Umbilical cord (tissue), 2 donors: Measurements from ENCODE around the gene HIF1AN. TPM values are rescaled to one million over a fixed set of nuclear protein-coding genes. Genes with fewer than 3 reads are reported as not detected.

Experiments
- DNase-seq: peaks from one replicate; pipeline ENCODE4 v3.0.0-alpha.2; 2015; ENCODE audit warnings: low spot score
- total RNA-seq: library from RNA; depleted of rRNA; stranded (reverse); fragments of >200 nt; gene quantifications from one replicate; pipeline ENCODE4 v1.2.3, GENCODE V29; 2014; ENCODE audit warnings: low replicate concordance; ENCODE audit not compliant: insufficient read depth

HIF1AN gene
- 13.2 TPM for total RNA-seq

DNA sequence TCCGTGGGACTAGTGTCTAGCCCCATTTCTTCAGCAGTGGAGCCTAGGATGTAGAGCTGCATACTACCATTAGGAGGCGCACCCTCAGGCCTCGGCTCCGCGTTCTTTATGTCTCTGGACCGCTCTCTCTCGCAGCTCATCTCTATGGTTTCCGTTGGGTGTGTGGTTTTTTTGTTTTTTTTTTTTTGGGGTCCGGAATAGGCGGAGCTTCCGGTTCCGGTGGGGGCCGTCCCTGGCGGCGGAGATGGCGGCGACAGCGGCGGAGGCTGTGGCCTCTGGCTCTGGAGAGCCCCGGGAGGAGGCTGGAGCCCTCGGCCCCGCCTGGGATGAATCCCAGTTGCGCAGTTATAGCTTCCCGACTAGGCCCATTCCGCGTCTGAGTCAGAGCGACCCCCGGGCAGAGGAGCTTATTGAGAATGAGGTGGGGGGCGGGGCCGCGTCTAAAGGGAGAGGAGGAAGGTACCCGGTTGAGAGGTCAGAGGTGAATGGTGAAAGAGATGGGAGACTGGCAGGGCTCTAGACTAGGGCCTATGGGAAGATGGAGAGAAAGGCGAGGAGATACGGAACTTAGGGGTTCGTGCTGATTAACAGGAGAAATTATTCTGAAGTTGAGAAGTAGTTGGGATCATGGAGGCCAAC, at the start of gene HIF1AN:
TSS of gene HIF1AN (plus strand) at position 229 of the 639 bp plus-strand sequence. CDS start at position 245, 16 bp downstream.
- DNase-seq: peak; percentile 98

DNA sequence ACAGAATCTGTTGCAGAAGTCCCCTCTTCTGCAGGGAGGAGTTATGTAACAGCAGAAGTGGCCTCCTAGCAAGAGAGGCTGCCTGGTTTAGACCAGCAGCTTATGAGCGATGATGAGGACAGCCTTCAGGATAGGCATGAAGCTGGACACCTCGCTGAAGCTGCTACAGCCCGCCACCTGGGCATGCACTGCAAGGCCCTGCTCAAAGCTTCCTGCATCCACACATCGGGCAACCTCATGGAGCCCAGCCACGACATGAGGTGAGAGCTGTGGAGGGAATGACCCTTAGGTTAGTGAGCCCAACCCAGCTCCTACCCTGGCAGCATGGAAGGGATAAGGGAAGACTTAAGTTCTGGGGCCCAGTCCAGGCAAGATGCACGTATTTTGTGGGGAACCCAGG, 48.2 kb upstream of the HIF1AN start:
- DNase-seq: no peak

DNA sequence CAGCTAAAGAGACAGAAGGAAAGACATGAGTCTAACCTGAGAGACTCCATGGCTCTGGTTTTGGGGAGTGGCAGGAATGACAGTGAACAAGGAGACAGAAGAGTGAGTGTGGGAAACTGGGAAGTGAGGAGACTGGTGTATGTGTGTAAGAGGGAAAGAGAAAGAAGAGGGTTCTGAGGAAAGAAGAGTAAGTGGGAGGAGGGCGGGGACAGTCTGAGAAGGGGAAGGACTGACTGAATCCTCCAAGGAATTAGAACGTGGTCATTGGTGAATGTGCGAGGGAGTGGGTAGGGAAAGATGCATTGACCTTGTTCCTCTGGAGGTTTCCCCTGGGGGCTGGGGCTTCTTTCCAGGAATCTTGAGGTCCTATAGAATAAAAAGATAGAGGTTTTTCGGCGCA, 46.3 kb upstream of the HIF1AN start:
- DNase-seq: no peak

DNA sequence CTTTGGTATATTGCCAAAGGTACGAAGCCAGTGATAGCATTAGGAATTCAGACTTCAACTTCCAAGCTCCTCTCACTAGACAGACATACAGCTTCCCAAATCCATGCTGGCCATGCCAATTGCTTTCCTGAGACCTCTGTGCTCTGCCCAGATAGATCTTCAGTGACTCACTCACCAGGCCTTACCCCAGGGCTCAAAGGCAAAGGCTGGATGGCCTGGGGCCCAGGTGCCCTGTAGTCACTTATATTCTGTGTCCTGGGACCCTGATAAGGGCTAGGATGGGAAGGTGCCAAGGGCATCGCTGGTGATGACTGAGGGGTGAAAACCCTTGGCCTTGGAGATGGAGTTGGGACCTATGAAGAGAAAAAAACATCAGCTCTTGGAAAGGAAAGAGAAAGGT, 45.2 kb upstream of the HIF1AN start:
- no peak for DNase-seq

DNA sequence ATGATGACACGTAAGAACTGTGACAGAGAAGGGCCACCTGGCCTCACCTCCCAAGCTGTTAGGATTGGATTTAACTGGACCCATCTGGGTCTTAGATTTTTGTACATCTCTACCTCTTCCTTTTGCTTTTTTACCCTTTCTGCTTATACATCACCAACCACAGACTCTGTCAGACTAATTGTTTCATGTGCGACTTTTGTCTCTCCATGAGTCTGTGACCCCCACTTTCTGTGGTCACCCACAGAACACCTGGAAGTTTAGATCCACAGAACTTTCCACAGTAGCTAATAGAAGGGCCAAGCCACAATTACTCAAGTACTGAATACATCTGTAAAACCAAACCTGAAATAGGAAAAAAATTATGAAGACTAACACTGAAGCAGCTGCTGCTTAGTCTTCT, 39.2 kb upstream of the HIF1AN start:
- DNase-seq: no peak

DNA sequence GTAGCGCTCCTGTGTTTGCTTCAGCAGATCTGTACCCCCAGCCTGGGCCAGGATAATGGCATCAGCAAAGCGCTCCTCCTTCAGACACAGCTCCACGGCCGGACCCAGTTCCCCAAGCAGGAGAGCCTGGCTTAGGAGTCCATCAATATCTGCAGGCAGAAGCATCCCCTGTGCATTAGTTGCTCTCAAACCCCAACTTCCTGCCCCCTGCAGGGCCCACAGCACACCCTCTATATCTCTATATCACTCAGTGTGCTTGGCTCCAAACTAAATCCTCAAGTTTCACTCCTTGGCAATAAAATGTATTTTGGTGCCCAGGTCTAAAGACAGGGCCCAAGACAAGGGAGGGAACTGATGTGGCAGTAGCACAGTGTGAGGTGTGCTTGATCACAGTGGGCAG, 37.7 kb upstream of the HIF1AN start:
- no peak for DNase-seq

DNA sequence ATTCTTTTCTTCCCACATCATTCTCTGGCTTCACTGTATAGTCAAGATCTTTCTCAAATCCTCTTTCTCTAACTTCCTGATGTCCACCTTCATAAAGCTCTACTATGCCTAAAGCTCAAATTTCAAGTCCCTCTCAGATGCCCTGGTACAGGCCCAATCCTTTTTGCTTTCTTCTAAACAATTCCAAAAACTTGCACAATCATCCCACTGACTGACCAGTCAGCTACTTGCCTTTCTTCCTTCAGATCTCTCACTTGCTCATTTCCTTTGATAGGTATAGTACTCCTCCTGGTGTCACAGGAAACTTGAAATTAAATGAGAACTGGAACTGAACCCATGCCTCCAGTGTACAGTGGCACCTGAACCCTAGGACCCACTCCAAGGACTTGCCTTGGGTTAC, 34.3 kb upstream of the HIF1AN start:
- DNase-seq: no peak

DNA sequence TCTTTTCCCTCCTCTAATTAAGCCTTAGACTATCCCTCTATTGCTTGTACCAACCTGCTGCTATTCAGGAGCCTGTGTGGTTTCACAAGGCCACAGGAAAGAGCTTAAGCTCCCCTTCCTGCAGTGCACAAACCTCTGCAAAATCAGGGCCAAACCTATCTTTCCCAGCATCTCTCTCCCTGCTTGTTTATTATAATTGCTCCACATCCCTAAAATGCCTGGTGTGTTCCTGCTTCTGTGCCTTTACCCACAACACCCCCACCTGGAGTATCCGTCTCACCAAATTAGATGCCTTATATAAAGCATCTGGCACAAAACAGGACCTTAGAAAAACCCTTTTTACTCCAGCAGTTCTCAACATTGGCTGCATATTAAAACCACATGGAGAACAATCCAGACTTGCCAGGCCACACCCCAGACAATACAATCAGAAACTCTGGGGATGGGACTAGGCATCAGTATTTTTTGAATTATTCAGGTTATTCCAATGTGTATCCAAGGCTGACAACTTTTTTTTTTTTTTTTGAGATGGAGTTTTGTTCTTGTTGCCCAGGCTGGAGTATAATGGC, 32.7 kb upstream of the HIF1AN start:
- no peak for DNase-seq

DNA sequence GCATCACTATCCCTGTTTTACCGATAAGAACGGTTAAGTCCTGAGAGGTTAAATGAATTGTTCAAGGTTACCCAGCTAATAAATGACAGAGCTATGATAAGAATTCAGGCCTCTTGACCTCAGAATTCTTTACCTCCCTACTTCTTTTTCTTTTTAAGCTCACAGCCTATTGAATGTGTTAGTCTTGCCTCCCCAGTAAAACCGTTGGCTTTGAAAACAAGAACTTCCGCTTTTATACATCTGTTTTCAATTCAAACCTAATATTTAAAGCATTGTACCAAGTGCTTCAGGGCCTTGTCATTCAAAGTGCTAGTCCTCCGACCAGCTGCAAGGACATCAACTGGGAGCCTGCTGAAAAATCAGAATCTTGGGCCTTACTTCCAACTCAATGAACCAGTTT, 31.6 kb upstream of the HIF1AN start:
- no peak for DNase-seq

DNA sequence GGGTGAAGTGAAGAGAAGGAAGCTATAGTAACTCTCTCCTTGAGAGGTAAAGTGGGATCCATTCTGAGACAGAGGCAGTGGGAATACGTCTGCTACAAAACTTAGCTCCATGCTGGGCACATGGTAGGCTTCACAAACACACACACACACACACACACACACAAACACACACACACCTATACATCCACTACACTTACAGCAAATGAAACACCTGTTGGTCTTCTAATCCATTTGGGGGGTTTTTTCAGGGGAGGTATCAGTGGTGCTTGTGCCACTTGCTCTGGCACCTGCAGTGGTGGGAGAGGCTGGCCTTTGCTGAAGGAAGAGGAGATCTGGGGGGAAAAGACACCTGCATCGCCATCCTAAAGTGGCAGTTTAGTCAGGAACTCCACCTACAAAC, 30.6 kb upstream of the HIF1AN start:
- DNase-seq: no peak

DNA sequence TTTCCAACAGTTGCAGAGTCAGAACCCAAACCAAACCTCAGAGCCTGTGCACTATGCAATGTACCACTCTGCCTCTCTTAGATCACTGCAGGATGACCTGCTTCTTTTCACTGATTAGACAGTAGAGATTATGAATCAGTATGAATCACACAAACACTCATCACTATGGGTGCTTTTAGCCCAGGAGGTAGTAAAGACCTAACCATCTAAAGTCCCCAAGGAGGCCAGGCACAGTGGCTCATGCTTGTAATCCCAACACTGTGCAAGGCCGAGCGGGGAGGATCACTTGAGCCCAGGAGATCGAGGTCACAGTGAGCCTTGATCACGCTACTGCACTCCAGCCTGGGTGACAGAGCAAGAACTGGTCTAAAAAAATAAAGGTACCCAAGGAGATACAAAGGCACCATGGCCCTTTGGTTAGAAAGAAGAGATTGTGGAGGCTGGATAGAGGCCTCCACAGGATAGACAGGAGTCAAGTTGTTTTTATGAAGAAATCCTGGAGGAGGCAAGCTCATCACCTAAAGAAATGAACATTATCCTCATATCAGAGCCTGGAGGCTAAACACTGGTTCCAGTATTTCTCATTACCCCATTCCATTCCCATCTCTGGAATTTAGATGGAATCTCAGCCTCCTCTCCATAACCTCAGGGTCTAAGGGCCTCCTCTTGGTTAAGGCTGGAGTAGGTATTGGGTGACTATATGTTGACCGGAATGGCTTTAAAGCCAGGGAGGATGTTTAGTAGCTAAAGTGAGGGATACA, 29.0 kb upstream of the HIF1AN start:
- DNase-seq: peak; percentile 36

DNA sequence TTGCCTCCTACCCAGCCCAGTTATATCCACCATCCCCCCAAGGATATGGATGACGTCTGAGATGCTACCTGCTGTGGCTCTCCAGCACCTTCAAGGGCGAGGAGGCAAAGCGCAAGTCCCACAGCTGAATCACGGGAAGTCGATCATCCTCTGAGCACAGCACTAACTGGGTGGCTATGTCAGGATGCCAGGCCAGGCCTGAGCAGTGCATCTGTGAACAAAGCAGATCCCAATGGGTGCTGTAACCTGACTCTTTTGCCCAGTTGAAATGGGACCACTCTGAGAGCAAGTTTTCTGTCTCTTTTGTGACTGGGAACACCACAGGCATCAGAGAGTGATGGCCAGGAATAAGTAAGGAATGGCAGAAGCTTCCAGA, 28.4 kb upstream of the HIF1AN start:
- DNase-seq: no peak

DNA sequence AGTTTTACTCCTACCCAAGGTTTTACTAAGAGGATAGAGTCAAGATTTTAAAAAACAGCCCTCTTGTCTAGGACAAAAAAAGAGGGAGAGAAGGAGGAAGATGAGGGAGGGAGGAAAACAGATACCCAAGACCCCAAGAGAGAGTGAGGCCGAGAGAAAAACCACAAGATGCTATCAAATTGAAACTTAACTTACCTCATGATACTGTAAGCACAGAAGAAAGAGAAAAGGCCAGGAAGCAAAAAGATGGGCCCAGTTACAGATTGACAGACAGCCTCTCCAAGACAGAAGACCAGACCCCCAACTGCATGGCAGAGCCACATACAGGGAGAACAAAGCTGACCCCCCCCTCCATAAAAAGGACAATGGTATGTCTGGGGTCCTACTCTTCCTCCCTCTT, 27.5 kb upstream of the HIF1AN start:
- no peak for DNase-seq

DNA sequence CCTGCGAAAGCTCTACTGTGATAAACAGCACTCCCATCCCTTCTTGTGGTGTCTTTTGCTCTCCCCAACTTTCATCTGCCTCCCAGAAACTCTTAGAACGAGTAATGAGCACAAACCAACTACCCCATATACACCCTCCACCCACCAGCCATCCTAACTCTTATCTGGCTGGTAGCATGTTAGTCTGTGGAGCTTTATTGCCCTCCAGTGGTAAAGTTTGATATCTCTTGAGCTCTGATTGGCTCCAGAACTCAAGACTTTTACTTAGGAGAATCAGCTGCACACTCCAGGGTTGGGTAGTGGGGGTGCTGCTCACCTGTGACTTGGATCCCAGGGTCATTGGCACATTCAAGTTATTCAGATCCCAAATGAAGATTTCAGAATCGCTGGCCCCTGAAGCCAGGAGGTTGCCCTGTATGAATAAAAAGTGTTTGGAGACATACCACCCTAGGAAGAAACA, 27.0 kb upstream of the HIF1AN start:
- peak; percentile 47 for DNase-seq

DNA sequence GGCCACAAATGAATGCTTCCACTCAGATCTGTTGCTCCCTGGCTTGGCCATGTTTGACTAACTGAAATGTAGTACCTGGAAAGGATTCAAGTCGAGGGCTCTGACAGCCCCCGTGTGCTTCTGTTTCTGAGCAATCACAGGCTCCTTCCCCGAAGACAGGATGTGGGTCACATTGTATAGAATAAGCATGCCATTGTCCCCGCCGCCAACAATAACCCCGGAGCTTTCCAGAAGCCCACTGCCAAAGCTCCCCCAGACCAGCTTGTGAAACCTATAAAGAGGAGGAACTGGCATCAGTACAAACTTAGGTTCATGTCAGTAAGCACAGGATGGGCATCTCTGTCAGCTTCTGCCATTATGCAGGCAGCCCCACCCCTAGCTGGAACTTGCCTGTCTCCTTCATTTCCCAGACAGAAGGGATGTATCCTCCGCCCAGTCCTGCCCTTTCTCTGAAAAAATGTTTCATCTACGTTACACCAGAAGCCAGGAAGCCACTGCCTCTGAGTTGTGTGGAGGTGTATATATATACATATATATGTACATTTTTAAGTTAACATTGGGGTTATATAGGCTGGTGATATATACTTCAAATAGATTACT, 26.4 kb upstream of the HIF1AN start:
- DNase-seq: no peak

DNA sequence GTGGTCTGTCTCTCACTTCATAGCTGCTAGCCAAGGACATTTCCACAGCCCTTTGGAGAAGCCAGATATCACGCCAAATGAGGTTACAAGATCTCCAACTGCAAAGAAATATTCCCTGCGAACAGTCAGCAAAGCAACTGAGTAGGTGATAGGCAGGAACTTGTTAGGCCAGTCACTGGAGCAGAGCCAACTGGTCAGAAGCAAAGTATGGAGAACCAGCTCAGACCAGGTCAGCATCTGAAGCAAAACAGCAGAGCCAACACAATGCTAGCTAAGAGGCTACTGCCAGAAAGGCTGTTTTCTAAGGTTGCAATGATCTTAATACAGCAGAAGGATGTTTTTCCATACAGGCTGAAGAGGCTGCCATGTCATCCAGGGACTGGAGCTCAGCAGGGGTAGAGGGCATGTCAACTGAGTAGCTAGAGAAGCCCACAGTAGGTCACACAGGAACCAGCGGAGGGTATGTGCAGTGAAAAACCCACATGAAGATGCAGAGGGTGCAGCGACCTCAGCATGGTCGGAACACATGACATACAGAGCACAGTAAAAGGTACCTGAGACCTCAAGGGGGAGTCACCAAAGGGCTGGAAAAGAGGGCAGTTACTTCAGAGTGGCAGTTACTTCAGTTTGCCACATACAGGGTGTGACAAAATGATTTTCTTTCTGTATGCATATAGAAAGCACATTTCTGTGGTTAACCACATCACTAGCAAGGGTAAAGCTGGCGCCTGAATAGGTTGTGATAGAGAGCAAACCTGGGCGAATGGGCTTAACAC, 25.0 kb upstream of the HIF1AN start:
- DNase-seq: no peak

DNA sequence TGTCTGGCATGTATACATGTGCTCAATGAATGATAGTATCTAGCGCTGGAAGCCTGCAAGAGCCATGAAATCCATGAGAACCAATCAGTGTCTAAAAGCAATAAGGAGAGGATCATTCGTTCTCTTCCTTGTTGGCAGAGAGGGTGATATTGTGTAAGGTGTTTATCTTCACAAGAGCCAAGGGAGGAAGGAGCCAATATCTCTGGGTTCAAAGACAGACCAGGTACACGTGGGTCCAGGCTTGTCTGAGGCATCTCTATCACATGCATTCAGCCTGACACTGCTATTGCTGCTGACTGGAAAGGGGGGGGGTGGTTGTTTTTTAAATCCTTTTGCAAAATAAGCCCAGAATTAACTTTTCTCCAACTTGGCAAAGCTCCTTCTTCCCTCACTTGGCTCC, 20.1 kb upstream of the HIF1AN start:
- DNase-seq: no peak

DNA sequence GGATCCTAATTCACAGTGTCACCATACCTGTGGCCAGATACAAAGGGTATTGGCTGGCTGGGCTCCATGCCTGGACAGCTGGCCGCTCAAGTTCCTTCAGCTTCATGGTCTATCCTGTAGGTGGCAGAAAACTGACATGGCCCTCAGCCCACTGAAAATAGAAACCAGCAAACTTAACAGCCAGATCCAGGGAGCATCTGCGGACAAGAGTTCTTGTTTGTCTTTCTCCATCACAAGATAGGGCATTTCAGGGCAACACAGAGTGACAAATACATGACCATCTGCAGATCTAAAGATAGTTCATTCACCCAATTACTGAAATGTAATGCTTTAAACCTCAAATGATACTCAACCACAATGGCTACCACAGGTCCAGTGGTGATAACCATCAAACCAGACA, 18.9 kb upstream of the HIF1AN start:
- DNase-seq: no peak

DNA sequence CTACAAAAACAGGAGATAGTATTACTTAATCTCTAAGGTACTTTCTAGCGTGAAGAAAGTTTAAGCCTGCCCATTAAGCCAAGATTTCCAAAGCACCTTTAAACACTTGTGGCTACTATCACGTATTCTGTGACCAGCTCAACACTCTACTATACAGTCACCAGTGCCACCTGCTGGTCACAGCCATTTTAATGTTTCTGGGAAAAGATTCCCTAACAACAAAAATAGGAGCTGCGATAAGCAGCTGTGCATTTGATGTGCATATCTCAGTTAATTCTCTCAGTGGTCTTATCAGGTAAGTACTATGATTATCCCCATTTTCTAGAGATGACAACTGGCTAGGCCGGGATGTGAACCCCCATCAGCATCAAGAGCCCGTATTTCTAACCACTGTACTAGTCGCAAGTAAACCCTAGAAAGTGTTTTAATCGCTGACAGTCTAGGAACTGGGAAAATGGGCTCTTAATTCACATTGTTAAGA, 16.9 kb upstream of the HIF1AN start:
- peak; percentile 65 for DNase-seq

DNA sequence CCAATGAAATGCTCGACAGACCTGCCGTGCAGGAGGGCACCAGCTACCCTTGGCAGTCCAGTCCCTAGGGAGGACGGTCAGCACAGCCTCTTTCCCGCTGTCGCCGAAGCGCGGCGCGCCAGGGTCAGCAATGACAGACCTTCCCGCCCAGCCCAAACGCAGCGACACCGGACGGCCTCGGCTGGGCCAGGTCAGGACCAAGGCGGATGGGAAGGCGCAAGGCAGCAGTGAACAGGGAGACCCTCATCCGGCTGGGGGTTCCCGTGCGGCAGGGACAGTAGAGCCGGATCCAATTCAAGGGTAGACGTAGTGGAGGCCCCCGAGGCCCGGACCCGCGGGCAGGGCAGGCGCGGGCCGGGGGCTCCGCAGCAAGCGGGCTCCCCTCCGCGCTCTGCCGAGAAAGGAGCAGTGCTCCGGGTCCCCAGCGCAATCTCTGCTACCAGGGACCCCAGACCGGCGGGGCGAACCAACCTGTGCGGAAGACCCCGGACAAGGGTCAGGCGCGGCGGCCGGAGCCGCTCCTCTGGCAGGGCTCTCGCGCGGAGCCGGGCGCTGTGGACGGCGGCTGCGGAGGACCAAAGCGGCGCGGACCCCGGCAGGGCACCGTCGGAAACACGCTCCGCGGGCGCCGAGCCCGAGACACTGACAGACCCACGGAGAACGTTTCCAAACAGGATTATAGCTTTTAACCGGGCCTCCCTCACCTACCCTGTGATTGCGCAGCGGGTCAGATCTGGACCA, 16.3 kb upstream of the HIF1AN start, which contains the start of gene SEC31B:
TSS of gene SEC31B (minus strand) at position 551 of the 741 bp plus-strand sequence. CDS start 2,909 bp downstream, outside the sequence.
- DNase-seq: peak; percentile 18

DNA sequence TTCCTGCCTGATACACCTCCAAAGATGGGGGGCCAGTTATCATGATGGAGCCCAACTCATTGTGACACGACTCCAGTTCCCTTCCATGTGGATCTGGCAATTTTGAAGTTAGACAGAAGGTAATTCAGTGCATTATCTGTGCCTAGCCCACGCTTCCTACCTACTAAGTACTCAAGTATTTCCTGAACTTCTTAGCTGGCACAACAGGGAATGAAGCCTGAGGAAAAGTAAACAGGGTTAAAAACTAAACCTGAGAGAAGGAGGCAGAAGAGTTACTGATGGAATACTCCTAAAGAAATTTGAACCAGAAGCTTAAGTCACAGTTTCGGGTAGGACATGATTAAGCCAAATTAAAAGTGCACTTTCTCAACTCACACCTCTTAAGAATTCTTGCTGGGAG, 14.9 kb upstream of the HIF1AN start:
- no peak for DNase-seq
